ENCODE measurements around the gene AGBL4.
A peak's percentile ranks its signal among the peaks of the same experiment; 100 is the strongest.

The AGBL4 gene

GRCh38 chr1:48710318-48710717 is 1313.4 kb downstream of the AGBL4 start:
- no peak for DNase-seq

GRCh38 chr1:48704736-48705135 is 1319.0 kb downstream of the AGBL4 start:
- no peak for DNase-seq

GRCh38 chr1:48701445-48701844 is 1322.3 kb downstream of the AGBL4 start:
- no peak for DNase-seq

- peak; percentile 24 for DNase-seq
These were observed 1326.6 kb downstream of the AGBL4 start for GRCh38 chr1:48697066-48697707.

GRCh38 chr1:48695161-48695560 is 1328.6 kb downstream of the AGBL4 start:
- no peak for DNase-seq

GRCh38 chr1:48693674-48694320 is 1330.0 kb downstream of the AGBL4 start:
- DNase-seq, result no peak

GRCh38 chr1:48693180-48693579 is 1330.6 kb downstream of the AGBL4 start:
- DNase-seq, result no peak

GRCh38 chr1:48692235-48692634 is 1331.5 kb downstream of the AGBL4 start:
- DNase-seq, result no peak

- no peak for DNase-seq
These were observed 1332.2 kb downstream of the AGBL4 start for GRCh38 chr1:48691429-48692001.

- DNase-seq, result no peak
These were observed 1335.5 kb downstream of the AGBL4 start for GRCh38 chr1:48688102-48688760.

- DNase-seq, result no peak
These were observed 1336.3 kb downstream of the AGBL4 start for GRCh38 chr1:48687282-48688045.

- no peak for DNase-seq
These were observed 1337.6 kb downstream of the AGBL4 start for GRCh38 chr1:48686159-48686558.

- no peak for DNase-seq
These were observed 1339.4 kb downstream of the AGBL4 start for GRCh38 chr1:48684381-48684780.

GRCh38 chr1:48683839-48684238 is 1339.9 kb downstream of the AGBL4 start:
- no peak for DNase-seq

GRCh38 chr1:48681476-48682305 is 1342.1 kb downstream of the AGBL4 start:
- no peak for DNase-seq

GRCh38 chr1:48680411-48681035 is 1343.2 kb downstream of the AGBL4 start:
- no peak for DNase-seq

- no peak for DNase-seq
These were observed 1343.9 kb downstream of the AGBL4 start for GRCh38 chr1:48679859-48680258.

GRCh38 chr1:48678710-48679505 is 1344.8 kb downstream of the AGBL4 start:
- no peak for DNase-seq

GRCh38 chr1:48677306-48678287 is 1346.2 kb downstream of the AGBL4 start:
- no peak for DNase-seq

GRCh38 chr1:48676822-48677221 is 1346.9 kb downstream of the AGBL4 start:
- no peak for DNase-seq

Data from activated CD4-positive, alpha-beta T cell treated with anti-CD3 and anti-CD28 coated beads for 1 hour (primary cell).